ENCODE results near the gene VASN.

VASN gene

GRCh38 chr16:4426021-4426684 lies 54.5 kb downstream of the VASN start:
- DNase-seq (ENCODE audit: low read depth in 3 of 3): no peak

GRCh38 chr16:4426722-4427372 lies 55.2 kb downstream of the VASN start:
- DNase-seq (ENCODE audit: low read depth in 3 of 3): no peak

GRCh38 chr16:4428500-4428899 lies 56.9 kb downstream of the VASN start:
- no peak for DNase-seq (ENCODE audit: low read depth in 3 of 3)

- no peak for DNase-seq (ENCODE audit: low read depth in 3 of 3)
These were observed 59.4 kb downstream of the VASN start for GRCh38 chr16:4431023-4431422.
